Endothelial cell of umbilical vein (primary cell): ENCODE results near the gene PRSS48. TPM values are rescaled to one million over a fixed set of nuclear protein-coding genes. Genes with fewer than 3 reads are reported as not detected.

Experiments used
- BruUV-seq: library from RNA; stranded (reverse); fragments of 400-500 nt; replicated peaks from 2 replicates; lab custom pipeline; 2021; lab: Mats Ljungman, UMichigan
- CTCF ChIA-PET: fragments of 300-600, 350-600 bp; sonication (Branson Sonifier 250); formaldehyde crosslinking; loops from one replicate; lab custom pipeline; 2021; ENCODE audit warnings: antibody characterized with exemption, inconsistent platforms; lab: Charles Lee
- POLR2A ChIA-PET: fragments of 300-600, 350-600 bp; sonication (Branson Sonifier 250); formaldehyde crosslinking; loops from one replicate; lab custom pipeline; 2021; ENCODE audit warnings: antibody characterized with exemption, inconsistent platforms; lab: Charles Lee
- DNase-seq: peaks from one replicate; pipeline ENCODE4 v3.0.0-alpha.2; 2011; ENCODE audit warnings: low read depth, low spot score
- FAIRE-seq: peaks from 2 replicates; lab custom pipeline; 2011; peaks lifted over from hg19 to GRCh38; lab: Jason Lieb, UNC
- H2AFZ ChIP-seq: 2 replicates; pipeline ENCODE4 v1.6.0; 2012; ENCODE audit warnings: low read depth, low read length, control low read depth, inconsistent platforms
- H3K27ac ChIP-seq: 2 replicates; pipeline ENCODE4 v1.5.1; 2011; ENCODE audit warnings: low read depth, mild to moderate bottlenecking, control low read depth, low read length, moderate library complexity; ENCODE audit not compliant: insufficient read depth
- H3K27me3 ChIP-seq, 2 experiments: 2 replicates each; pipeline versions ENCODE4 v1.6.0 to v1.6.1; 2011; ENCODE audit warnings: low read length in 2 of 2, mixed read lengths in 1 of 2; ENCODE audit not compliant: control insufficient read depth in 2 of 2, insufficient read depth in 2 of 2
- H3K36me3 ChIP-seq, 2 experiments: 2 replicates in 1 of 2; 3 replicates in 1 of 2; pipeline ENCODE4 v1.5.1; 2011; ENCODE audit warnings: low read length in 2 of 2, mild to moderate bottlenecking in 1 of 2, moderate library complexity in 1 of 2; ENCODE audit not compliant: control insufficient read depth in 2 of 2, insufficient read depth in 2 of 2; ENCODE audit errors: extremely low read depth in 1 of 2
- H3K4me1 ChIP-seq: 3 replicates; pipeline ENCODE4 v1.5.1; 2011; ENCODE audit warnings: mild to moderate bottlenecking, low read length; ENCODE audit not compliant: control insufficient read depth, insufficient read depth; ENCODE audit errors: extremely low read depth
- H3K4me2 ChIP-seq: 2 replicates; pipeline ENCODE4 v1.6.1; 2011; ENCODE audit warnings: low read length, control low read depth, mixed read lengths; ENCODE audit not compliant: insufficient read depth
- H3K4me3 ChIP-seq, 3 experiments: fragments of 200-600 bp in 1 of 3; sonication (generic), shearing (Covaris generic) in 1 of 3; replicated peaks in 1 of 3; 2 replicates each; pipeline ENCODE4 v1.5.1; 2011 to 2016; ENCODE audit warnings: control low read depth in 3 of 3, low read length in 3 of 3, mild to moderate bottlenecking in 2 of 3, inconsistent platforms in 1 of 3, low read depth in 1 of 3, moderate library complexity in 1 of 3; ENCODE audit not compliant: insufficient read depth in 1 of 3
- H3K79me2 ChIP-seq: 2 replicates; pipeline ENCODE4 v1.6.0; 2012; ENCODE audit warnings: low read length, inconsistent platforms; ENCODE audit not compliant: control insufficient read depth, insufficient read depth
- H3K9ac ChIP-seq: replicated peaks from 2 replicates; pipeline ENCODE3; 2011; ENCODE audit warnings: low read length, control low read depth; ENCODE audit not compliant: insufficient read depth; ENCODE audit errors: extremely low read depth
- H3K9me1 ChIP-seq: replicated peaks from 3 replicates; pipeline ENCODE4 v1.6.0; 2011; ENCODE audit warnings: mild to moderate bottlenecking, low read length; ENCODE audit not compliant: control insufficient read depth, insufficient read depth; ENCODE audit errors: extremely low read depth
- H3K9me3 ChIP-seq: replicated peaks from 2 replicates; pipeline ENCODE4 v1.5.1; 2012; ENCODE audit warnings: low read length, inconsistent platforms; ENCODE audit not compliant: control insufficient read depth, insufficient read depth
- H4K20me1 ChIP-seq: replicated peaks from 2 replicates; pipeline ENCODE3; 2011; ENCODE audit warnings: mild to moderate bottlenecking, low read length; ENCODE audit not compliant: control insufficient read depth, insufficient read depth; ENCODE audit errors: extremely low read depth
- EZH2 ChIP-seq: IDR thresholded peaks from 2 replicates; pipeline ENCODE4 v1.6.1; 2012; ENCODE audit warnings: borderline replicate concordance, low read depth, mild to moderate bottlenecking, moderate library complexity, low read length, inconsistent platforms; ENCODE audit not compliant: severe bottlenecking
- FOS ChIP-seq: IDR thresholded peaks from 2 replicates; pipeline ENCODE4 v1.6.1; 2011; ENCODE audit warnings: mild to moderate bottlenecking, low read length, moderate library complexity, borderline replicate concordance; ENCODE audit not compliant: insufficient read depth
- GATA2 ChIP-seq: IDR thresholded peaks from 2 replicates; pipeline ENCODE4 v1.7.0; 2011; ENCODE audit warnings: low read depth, mild to moderate bottlenecking, moderate library complexity, mixed read lengths, low read length; ENCODE audit not compliant: insufficient read length, insufficient read depth
- MYC ChIP-seq: IDR thresholded peaks from one replicate; pipeline ENCODE4 v1.6.1; 2011; ENCODE audit warnings: mild to moderate bottlenecking, low read depth, low read length
- POLR2A ChIP-seq: IDR thresholded peaks from 2 replicates; pipeline ENCODE4 v1.6.1; 2012; ENCODE audit warnings: low read depth, mild to moderate bottlenecking, control low read depth, low read length
- dilution Hi-C: fragments of 300-500 bp; cut with MboI; formaldehyde crosslinking; loops from one replicate; pipeline ENCODE4 v1.15.0; 2019; ENCODE audit warnings: low sequenced_read_pairs; ENCODE audit not compliant: extremely low pct_ligation_motif_present
- intact Hi-C: fragments of 100-400 bp; cut with micrococcal nuclease; formaldehyde crosslinking; loops from one replicate; pipeline ENCODE4 v1.10.0; 2022
- polyA plus RNA-seq, 4 experiments: library from polyadenylated mRNA; depleted of rRNA in 3 of 4; stranded (reverse) in 3 of 4; unstranded in 1 of 4; fragments of >200 nt; gene quantifications; 2 replicates each; pipeline versions ENCODE4 v1.2.1 to v1.2.3, GENCODE V29; 2011 to 2012; ENCODE audit warnings: missing spikeins in 1 of 4
- total RNA-seq: library from RNA; stranded (reverse); gene quantifications from 2 replicates; pipeline ENCODE4 v1.2.3, GENCODE V29; 2021
- TF ChIP-seq, protein P1 (sequence below), 2 donors: IDR thresholded peaks; 1 replicate in 1 of 2; 2 replicates in 1 of 2; pipeline ENCODE4 v1.5.1; 2011; ENCODE audit warnings: low read length in 2 of 2, mild to moderate bottlenecking in 2 of 2, moderate library complexity in 2 of 2, control low read depth in 1 of 2, inconsistent platforms in 1 of 2, low read depth in 1 of 2; ENCODE audit not compliant: insufficient read depth in 1 of 2; ENCODE audit errors: extremely low read depth in 1 of 2
- TF ChIP-seq, protein P2 (sequence below): IDR thresholded peaks from 2 replicates; pipeline ENCODE4 v1.6.1; 2011; ENCODE audit not compliant: insufficient read depth, insufficient read length

PRSS48 gene
- total and polyA plus RNA-seq, 2 donors (not counting 3 experiments of a cell fraction or from before 2014, with no cell fraction given): not detected

DNA sequence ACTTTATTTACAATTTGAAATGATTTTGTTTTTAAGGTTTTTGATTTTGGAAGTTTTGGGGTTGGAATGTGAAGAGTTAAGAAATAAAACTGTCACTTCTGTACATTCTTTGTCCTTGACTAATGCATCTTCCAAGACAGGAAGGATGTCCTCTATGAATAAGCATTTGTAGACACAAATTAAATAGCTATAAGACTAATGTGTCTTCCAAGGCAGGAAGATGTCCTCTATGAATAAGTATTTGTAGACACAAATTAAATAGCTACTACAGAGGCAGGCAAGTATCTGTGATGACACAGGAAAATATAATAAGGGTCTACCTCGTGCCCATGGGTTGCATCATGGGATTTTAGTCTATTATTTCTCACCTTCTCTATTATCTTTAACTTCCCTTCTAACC lies 14.5 kb downstream of the PRSS48 start:
- FAIRE-seq (no peak), DNase-seq (no peak)
- intact Hi-C loops (no loop called here), dilution Hi-C loops (no loop called here)
- no peak overlapping the region for H3K4me3 ChIP-seq
- no peaks in the 10 kb centered on the region for H3K9me1 ChIP-seq
- TF ChIP-seq, protein P1, sequence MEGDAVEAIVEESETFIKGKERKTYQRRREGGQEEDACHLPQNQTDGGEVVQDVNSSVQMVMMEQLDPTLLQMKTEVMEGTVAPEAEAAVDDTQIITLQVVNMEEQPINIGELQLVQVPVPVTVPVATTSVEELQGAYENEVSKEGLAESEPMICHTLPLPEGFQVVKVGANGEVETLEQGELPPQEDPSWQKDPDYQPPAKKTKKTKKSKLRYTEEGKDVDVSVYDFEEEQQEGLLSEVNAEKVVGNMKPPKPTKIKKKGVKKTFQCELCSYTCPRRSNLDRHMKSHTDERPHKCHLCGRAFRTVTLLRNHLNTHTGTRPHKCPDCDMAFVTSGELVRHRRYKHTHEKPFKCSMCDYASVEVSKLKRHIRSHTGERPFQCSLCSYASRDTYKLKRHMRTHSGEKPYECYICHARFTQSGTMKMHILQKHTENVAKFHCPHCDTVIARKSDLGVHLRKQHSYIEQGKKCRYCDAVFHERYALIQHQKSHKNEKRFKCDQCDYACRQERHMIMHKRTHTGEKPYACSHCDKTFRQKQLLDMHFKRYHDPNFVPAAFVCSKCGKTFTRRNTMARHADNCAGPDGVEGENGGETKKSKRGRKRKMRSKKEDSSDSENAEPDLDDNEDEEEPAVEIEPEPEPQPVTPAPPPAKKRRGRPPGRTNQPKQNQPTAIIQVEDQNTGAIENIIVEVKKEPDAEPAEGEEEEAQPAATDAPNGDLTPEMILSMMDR (IDR thresholded peaks at IDR 0.05; ENCODE audit: extremely low read depth in 1 of 2, insufficient read depth in 1 of 2, low read depth in 1 of 2, low read length in 2 of 2): no peak
- TF ChIP-seq FOS: peak; percentile 57
- H3K27me3 ChIP-seq: no peaks in the 10 kb centered on the region
- BruUV-seq: no TSS peak
- H3K4me1 ChIP-seq: peaks cover 29% of the 10 kb centered on the region
- POLR2A ChIA-PET: no interaction called here
- H4K20me1 ChIP-seq: no peaks in the 10 kb centered on the region
- peaks cover 46% of the 10 kb centered on the region for H3K79me2 ChIP-seq
- peak overlapping the region; percentile 63 for H3K4me2 ChIP-seq
- peak overlapping the region; percentile 11 for H3K27ac ChIP-seq
- peaks cover 0 to 2% of the 10 kb centered on the region in 2 experiments for H3K36me3 ChIP-seq
- CTCF ChIA-PET: interaction anchor here (1.0 to 2.7 kb wide), 3 partner anchors 13 to 68 kb away, joined by 3 to 18 read pairs (median 3); partner anchors contain the start of gene SH3D19
- no peak overlapping the region for H3K9ac ChIP-seq
- H2AFZ ChIP-seq: no peak overlapping the region
- no peaks in the 10 kb centered on the region for H3K9me3 ChIP-seq

DNA sequence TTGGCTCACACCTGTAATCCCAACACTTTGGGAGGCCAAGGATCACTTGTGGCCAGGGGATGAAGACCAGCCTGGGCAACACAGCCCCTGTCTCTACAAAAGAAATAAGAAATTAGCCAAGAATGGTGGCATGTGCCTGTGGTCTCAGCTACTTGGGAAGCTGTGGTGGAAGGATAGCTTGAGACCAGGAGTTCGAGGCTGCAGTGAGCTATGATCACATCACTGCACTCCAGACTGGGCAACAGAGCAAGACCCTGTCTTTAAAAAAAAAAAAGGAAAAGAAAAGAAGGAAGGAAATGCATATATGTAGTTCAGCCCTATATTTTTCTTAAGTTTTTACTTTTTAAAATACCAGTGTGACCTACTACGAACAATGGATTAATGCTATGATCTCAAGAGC lies 15.1 kb downstream of the PRSS48 start:
- no peak overlapping the region for H3K9ac ChIP-seq

More for the DNA sequence above, 15.1 kb downstream of the PRSS48 start:
- Histone ChIP-seq H3K4me2 (peak overlapping the region; percentile 63), H3K4me1 (peaks cover 29% of the 10 kb centered on the region), H3K36me3 (peaks cover 0 to 2% of the 10 kb centered on the region in 2 experiments), H3K79me2 (peaks cover 45% of the 10 kb centered on the region), H2AFZ (no peak overlapping the region), H3K27me3 (no peaks in the 10 kb centered on the region), H3K27ac (peak overlapping the region; percentile 2), H3K9me1 (no peaks in the 10 kb centered on the region), H3K9me3 (no peaks in the 10 kb centered on the region), H3K4me3 (no peak overlapping the region), H4K20me1 (no peaks in the 10 kb centered on the region)
- intact Hi-C loops: no loop called here
- DNase-seq (no peak), FAIRE-seq (no peak)
- POLR2A ChIA-PET: no interaction called here
- CTCF ChIA-PET: interaction anchor here (1.0 to 2.7 kb wide), 3 partner anchors 12 to 67 kb away, joined by 3 to 18 read pairs (median 3); partner anchors contain the start of gene SH3D19
- dilution Hi-C loops: no loop called here
- no TSS peak for BruUV-seq
- TF ChIP-seq MYC (no peak), EZH2 (no peak), GATA2 (no peak), POLR2A (no peak)
- TF ChIP-seq, protein P2, sequence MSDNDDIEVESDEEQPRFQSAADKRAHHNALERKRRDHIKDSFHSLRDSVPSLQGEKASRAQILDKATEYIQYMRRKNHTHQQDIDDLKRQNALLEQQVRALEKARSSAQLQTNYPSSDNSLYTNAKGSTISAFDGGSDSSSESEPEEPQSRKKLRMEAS: no peak
